ENCODE results near the gene USP22.

USP22 gene

GRCh38 chr17:21020622-21021021, 22.2 kb downstream of the USP22 start:
- DNase-seq (ENCODE audit: low read depth, low spot score), result no peak

GRCh38 chr17:21019976-21020586, 22.7 kb downstream of the USP22 start:
- DNase-seq (ENCODE audit: low read depth, low spot score), result no peak

- no peak for DNase-seq (ENCODE audit: low read depth, low spot score)
Observed at GRCh38 chr17:21018894-21019293, 23.9 kb downstream of the USP22 start.

GRCh38 chr17:21017861-21018260, 24.9 kb downstream of the USP22 start:
- DNase-seq (ENCODE audit: low read depth, low spot score), result no peak

GRCh38 chr17:21017256-21017655, 25.6 kb downstream of the USP22 start:
- DNase-seq (ENCODE audit: low read depth, low spot score), result no peak

GRCh38 chr17:21016826-21017225, 26.0 kb downstream of the USP22 start:
- no peak for DNase-seq (ENCODE audit: low read depth, low spot score)

- DNase-seq (ENCODE audit: low read depth, low spot score), result no peak
Observed at GRCh38 chr17:21015564-21015963, 27.2 kb downstream of the USP22 start.

- DNase-seq (ENCODE audit: low read depth, low spot score), result no peak
Observed at GRCh38 chr17:21014498-21014897, 28.3 kb downstream of the USP22 start.

- no peak for DNase-seq (ENCODE audit: low read depth, low spot score)
Observed at GRCh38 chr17:21013983-21014382, 28.8 kb downstream of the USP22 start.

GRCh38 chr17:21012736-21013135, 30.1 kb downstream of the USP22 start:
- no peak for DNase-seq (ENCODE audit: low read depth, low spot score)

- no peak for DNase-seq (ENCODE audit: low read depth, low spot score)
Observed at GRCh38 chr17:21010705-21011596, 31.9 kb downstream of the USP22 start.

- DNase-seq (ENCODE audit: low read depth, low spot score), result no peak
Observed at GRCh38 chr17:21008992-21009671, 33.7 kb downstream of the USP22 start.

GRCh38 chr17:21008160-21008915, 34.5 kb downstream of the USP22 start:
- DNase-seq (ENCODE audit: low read depth, low spot score), result no peak

GRCh38 chr17:21007646-21008045, 35.2 kb downstream of the USP22 start:
- no peak for DNase-seq (ENCODE audit: low read depth, low spot score)

GRCh38 chr17:21005803-21006202, 37.0 kb downstream of the USP22 start:
- no peak for DNase-seq (ENCODE audit: low read depth, low spot score)

GRCh38 chr17:21005367-21005766, 37.4 kb downstream of the USP22 start:
- no peak for DNase-seq (ENCODE audit: low read depth, low spot score)

- DNase-seq (ENCODE audit: low read depth, low spot score), result no peak
Observed at GRCh38 chr17:21004016-21004930, 38.5 kb downstream of the USP22 start.

GRCh38 chr17:21003007-21003621, 39.7 kb downstream of the USP22 start:
- no peak for DNase-seq (ENCODE audit: low read depth, low spot score)

GRCh38 chr17:21002309-21003006, 40.4 kb downstream of the USP22 start:
- DNase-seq (ENCODE audit: low read depth, low spot score), result no peak

GRCh38 chr17:21001813-21002221, 41.0 kb downstream of the USP22 start:
- no peak for DNase-seq (ENCODE audit: low read depth, low spot score)
